H9 (cell line): ENCODE measurements around the gene SCUBE1. TPM values are rescaled to one million over a fixed set of nuclear protein-coding genes. Genes with fewer than 3 reads are reported as not detected.
A peak's percentile ranks its signal among the peaks of the same experiment; 100 is the strongest.

Experiments
- DNase-seq: peaks from one replicate; pipeline ENCODE4 v3.0.0-alpha.2; 2017
- H2AFZ ChIP-seq: one replicate; pipeline ENCODE4 v1.6.1; 2013; ENCODE audit warnings: mild to moderate bottlenecking, low read length, control low read depth, moderate library complexity
- H2AK5ac ChIP-seq: 2 replicates; pipeline ENCODE4 v1.6.1; 2013; ENCODE audit warnings: low read length, control low read depth, mixed read lengths; ENCODE audit not compliant: insufficient read length
- H2BK120ac ChIP-seq: one replicate; pipeline ENCODE4 v1.6.1; 2013; ENCODE audit warnings: low read depth, mild to moderate bottlenecking, low read length, control low read depth, inconsistent platforms; ENCODE audit not compliant: poor library complexity, severe bottlenecking
- H2BK12ac ChIP-seq: 2 replicates; pipeline ENCODE4 v1.6.1; 2013; ENCODE audit warnings: low read length, control low read depth, mixed read lengths, low read depth; ENCODE audit not compliant: insufficient read length
- H2BK15ac ChIP-seq: 2 replicates; pipeline ENCODE4 v1.6.1; 2013; ENCODE audit warnings: low read depth, low read length, control low read depth
- H2BK20ac ChIP-seq: one replicate; pipeline ENCODE4 v1.6.1; 2013; ENCODE audit warnings: low read depth, mild to moderate bottlenecking, low read length, control low read depth, inconsistent platforms; ENCODE audit not compliant: poor library complexity, severe bottlenecking
- H2BK5ac ChIP-seq: 2 replicates; pipeline ENCODE4 v1.6.1; 2013; ENCODE audit warnings: low read length, control low read depth, mixed read lengths; ENCODE audit not compliant: insufficient read length
- H3K14ac ChIP-seq: 2 replicates; pipeline ENCODE4 v1.6.1; 2013; ENCODE audit warnings: low read length, control low read depth; ENCODE audit not compliant: insufficient read depth
- H3K18ac ChIP-seq: 2 replicates; pipeline ENCODE4 v1.6.1; 2013; ENCODE audit warnings: low read depth, mild to moderate bottlenecking, mixed read lengths, low read length, control low read depth; ENCODE audit not compliant: insufficient read length
- H3K23ac ChIP-seq: 2 replicates; pipeline ENCODE4 v1.6.1; 2013; ENCODE audit warnings: low read length, control low read depth, mixed read lengths, low read depth; ENCODE audit not compliant: insufficient read length
- H3K23me2 ChIP-seq: 2 replicates; pipeline ENCODE4 v1.6.1; 2013; ENCODE audit warnings: low read depth, mild to moderate bottlenecking, mixed read lengths, low read length, control low read depth; ENCODE audit not compliant: insufficient read length, poor library complexity, severe bottlenecking
- H3K27ac ChIP-seq: 2 replicates; pipeline ENCODE4 v1.5.1; 2013; ENCODE audit warnings: low read length, control low read depth, mixed read lengths, low read depth; ENCODE audit not compliant: insufficient read length
- H3K27me3 ChIP-seq: 2 replicates; pipeline ENCODE4 v1.6.1; 2013; ENCODE audit warnings: low read length, control low read depth, inconsistent platforms; ENCODE audit not compliant: insufficient read depth
- H3K4ac ChIP-seq: 2 replicates; pipeline ENCODE4 v1.6.1; 2013; ENCODE audit warnings: low read depth, mild to moderate bottlenecking, control low read depth, inconsistent platforms, low read length, moderate library complexity
- H3K4me1 ChIP-seq: 2 replicates; pipeline ENCODE4 v1.6.1; 2013; ENCODE audit warnings: low read length, control low read depth, inconsistent platforms; ENCODE audit not compliant: insufficient read depth
- H3K4me2 ChIP-seq: 2 replicates; pipeline ENCODE4 v1.6.1; 2013; ENCODE audit warnings: low read length, control low read depth, mixed read lengths; ENCODE audit not compliant: insufficient read length, insufficient read depth
- H3K56ac ChIP-seq: 2 replicates; pipeline ENCODE4 v1.6.1; 2013; ENCODE audit warnings: low read depth, mild to moderate bottlenecking, mixed read lengths, low read length, control low read depth; ENCODE audit not compliant: insufficient read length
- H3K79me1 ChIP-seq: 2 replicates; pipeline ENCODE4 v1.6.1; 2013; ENCODE audit warnings: low read depth, mild to moderate bottlenecking, moderate library complexity, low read length, control low read depth, inconsistent platforms; ENCODE audit not compliant: insufficient read depth, poor library complexity, severe bottlenecking
- H3K79me2 ChIP-seq: 2 replicates; pipeline ENCODE4 v1.6.1; 2013; ENCODE audit warnings: low read length, control low read depth, inconsistent platforms; ENCODE audit not compliant: insufficient read depth
- H3K9ac ChIP-seq: 2 replicates; pipeline ENCODE4 v1.6.1; 2013; ENCODE audit warnings: low read length, control low read depth, mixed read lengths; ENCODE audit not compliant: insufficient read length; ENCODE audit errors: extremely low read depth
- H3K9me3 ChIP-seq: one replicate; pipeline ENCODE4 v1.6.1; 2013; ENCODE audit warnings: low read depth, low read length, inconsistent platforms; ENCODE audit not compliant: control insufficient read depth
- H3T11ph ChIP-seq: one replicate; pipeline ENCODE4 v1.6.1; 2013; ENCODE audit warnings: mild to moderate bottlenecking, low read length, control low read depth, inconsistent platforms
- H4K20me1 ChIP-seq: one replicate; pipeline ENCODE4 v1.6.1; 2013; ENCODE audit not compliant: control insufficient read depth, insufficient read length, insufficient read depth
- H4K5ac ChIP-seq: 2 replicates; pipeline ENCODE4 v1.6.1; 2013; ENCODE audit warnings: low read depth, mild to moderate bottlenecking, mixed read lengths, low read length, control low read depth; ENCODE audit not compliant: insufficient read length
- H4K8ac ChIP-seq: replicated peaks from 2 replicates; pipeline ENCODE4 v1.6.1; 2013; ENCODE audit warnings: low read length, control low read depth, mixed read lengths, low read depth; ENCODE audit not compliant: insufficient read length
- H4K91ac ChIP-seq: 2 replicates; pipeline ENCODE4 v1.6.1; 2013; ENCODE audit warnings: low read depth, mild to moderate bottlenecking, moderate library complexity, mixed read lengths, low read length, control low read depth; ENCODE audit not compliant: insufficient read length
- H3K27ac Mint-ChIP-seq, 3 experiments: 2 replicates in 2 of 3; 3 replicates in 1 of 3; pipeline ENCODE4 v1.8.0; 2020 to 2021; ENCODE audit warnings: mixed read lengths in 3 of 3, mild to moderate bottlenecking in 1 of 3, moderate library complexity in 1 of 3
- H3K27me3 Mint-ChIP-seq: 2 replicates; pipeline ENCODE4 v1.8.0; 2021; ENCODE audit warnings: low read depth, mild to moderate bottlenecking, moderate library complexity, mixed read lengths
- H3K36me3 Mint-ChIP-seq, 3 experiments: 2 replicates in 2 of 3; 3 replicates in 1 of 3; pipeline ENCODE4 v1.8.0; 2020 to 2021; ENCODE audit warnings: low read depth in 3 of 3, mixed read lengths in 3 of 3; ENCODE audit not compliant: insufficient read depth in 1 of 3
- H3K4me1 Mint-ChIP-seq, 2 experiments: 2 replicates each; pipeline ENCODE4 v1.8.0; 2020; ENCODE audit warnings: mixed read lengths in 2 of 2
- H3K4me3 Mint-ChIP-seq, 2 experiments: 2 replicates in 1 of 2; 3 replicates in 1 of 2; pipeline ENCODE4 v1.8.0; 2020 to 2021; ENCODE audit warnings: mild to moderate bottlenecking in 2 of 2, mixed read lengths in 2 of 2, moderate library complexity in 1 of 2
- H3K9me3 Mint-ChIP-seq, 2 experiments: 2 replicates in 1 of 2; 3 replicates in 1 of 2; pipeline ENCODE4 v1.8.0; 2020; ENCODE audit warnings: mild to moderate bottlenecking in 2 of 2, mixed read lengths in 2 of 2, moderate library complexity in 1 of 2
- WGBS: extraction: QIAGEN DNeasy Blood & Tissue Kit; methylation state at CpG from one replicate; pipeline ENCODE4 v1.1.7; 2013; ENCODE audit warnings: missing lambda C conversion rate, low lambda C conversion rate, mixed read lengths; ENCODE audit not compliant: insufficient read length; ENCODE audit errors: extremely low coverage; 5-methylcytosine and 5-hydroxymethylcytosine counted together
- total RNA-seq: library from RNA; stranded (reverse); gene quantifications from 2 replicates; pipeline ENCODE4 v1.2.1, GENCODE V29; 2021
- TF ChIP-seq, protein P1 (sequence below): fragments of 200-600 bp; sonication (generic); conservative IDR thresholded peaks from 3 replicates; pipeline ENCODE4 v1.8.0; 2021; ENCODE audit warnings: antibody characterized with exemption, mild to moderate bottlenecking

SCUBE1 gene
- total RNA-seq, 1 experiment from 2014 or later = 1.2 TPM

GRCh38 chr22:43370036-43370435 is 26.9 kb upstream of the SCUBE1 start:
- no peak overlapping the region for H4K91ac ChIP-seq
- Mint-ChIP-seq H3K27ac (no peak overlapping the region), H3K9me3 (no peaks in the 10 kb centered on the region), H3K36me3 (no peaks in the 10 kb centered on the region), H3K27me3 (peaks cover 20% of the 10 kb centered on the region), H3K4me1 (peaks cover 5 to 14% of the 10 kb centered on the region in 2 experiments), H3K4me3 (peak overlapping the region in 1 of 2 experiments; percentile 62; a peak in 3 of 5 replicates)
- no peak overlapping the region for H4K8ac ChIP-seq
- H3K4me2 ChIP-seq = no peak overlapping the region
- H2BK120ac ChIP-seq = no peak overlapping the region
- DNase-seq = peak; percentile 87
- H4K20me1 ChIP-seq = no peaks in the 10 kb centered on the region
- H3K23me2 ChIP-seq = no peaks in the 10 kb centered on the region
- H3K9me3 ChIP-seq = no peaks in the 10 kb centered on the region
- no peak overlapping the region for H3K56ac ChIP-seq
- no CpG with 5 or more reads among the region's 9 CpGs for WGBS
- no peak overlapping the region for H3K27ac ChIP-seq
- no peaks in the 10 kb centered on the region for H3K79me2 ChIP-seq
- no peak overlapping the region for H3K18ac ChIP-seq
- H3K9ac ChIP-seq = no peak overlapping the region
- H3K4me1 ChIP-seq = no peaks in the 10 kb centered on the region; the same call in 1 of the 2 replicates
- H3K14ac ChIP-seq = no peak overlapping the region
- no peak overlapping the region for H3K4ac ChIP-seq
- H2AK5ac ChIP-seq = no peak overlapping the region
- no peak overlapping the region for H4K5ac ChIP-seq
- no peak overlapping the region for H3T11ph ChIP-seq
- no peak overlapping the region for H2BK12ac ChIP-seq
- no peaks in the 10 kb centered on the region for H3K27me3 ChIP-seq
- no peak overlapping the region for H2BK5ac ChIP-seq
- H2BK20ac ChIP-seq = no peak overlapping the region
- no peak overlapping the region for H2BK15ac ChIP-seq
- TF ChIP-seq, protein P1, sequence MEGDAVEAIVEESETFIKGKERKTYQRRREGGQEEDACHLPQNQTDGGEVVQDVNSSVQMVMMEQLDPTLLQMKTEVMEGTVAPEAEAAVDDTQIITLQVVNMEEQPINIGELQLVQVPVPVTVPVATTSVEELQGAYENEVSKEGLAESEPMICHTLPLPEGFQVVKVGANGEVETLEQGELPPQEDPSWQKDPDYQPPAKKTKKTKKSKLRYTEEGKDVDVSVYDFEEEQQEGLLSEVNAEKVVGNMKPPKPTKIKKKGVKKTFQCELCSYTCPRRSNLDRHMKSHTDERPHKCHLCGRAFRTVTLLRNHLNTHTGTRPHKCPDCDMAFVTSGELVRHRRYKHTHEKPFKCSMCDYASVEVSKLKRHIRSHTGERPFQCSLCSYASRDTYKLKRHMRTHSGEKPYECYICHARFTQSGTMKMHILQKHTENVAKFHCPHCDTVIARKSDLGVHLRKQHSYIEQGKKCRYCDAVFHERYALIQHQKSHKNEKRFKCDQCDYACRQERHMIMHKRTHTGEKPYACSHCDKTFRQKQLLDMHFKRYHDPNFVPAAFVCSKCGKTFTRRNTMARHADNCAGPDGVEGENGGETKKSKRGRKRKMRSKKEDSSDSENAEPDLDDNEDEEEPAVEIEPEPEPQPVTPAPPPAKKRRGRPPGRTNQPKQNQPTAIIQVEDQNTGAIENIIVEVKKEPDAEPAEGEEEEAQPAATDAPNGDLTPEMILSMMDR = no peak
- no peak overlapping the region for H2AFZ ChIP-seq
- no peak overlapping the region for H3K23ac ChIP-seq
- H3K79me1 ChIP-seq = no peaks in the 10 kb centered on the region
